ENCODE measurements around the gene USH1C.

Gene USH1C

DNA sequence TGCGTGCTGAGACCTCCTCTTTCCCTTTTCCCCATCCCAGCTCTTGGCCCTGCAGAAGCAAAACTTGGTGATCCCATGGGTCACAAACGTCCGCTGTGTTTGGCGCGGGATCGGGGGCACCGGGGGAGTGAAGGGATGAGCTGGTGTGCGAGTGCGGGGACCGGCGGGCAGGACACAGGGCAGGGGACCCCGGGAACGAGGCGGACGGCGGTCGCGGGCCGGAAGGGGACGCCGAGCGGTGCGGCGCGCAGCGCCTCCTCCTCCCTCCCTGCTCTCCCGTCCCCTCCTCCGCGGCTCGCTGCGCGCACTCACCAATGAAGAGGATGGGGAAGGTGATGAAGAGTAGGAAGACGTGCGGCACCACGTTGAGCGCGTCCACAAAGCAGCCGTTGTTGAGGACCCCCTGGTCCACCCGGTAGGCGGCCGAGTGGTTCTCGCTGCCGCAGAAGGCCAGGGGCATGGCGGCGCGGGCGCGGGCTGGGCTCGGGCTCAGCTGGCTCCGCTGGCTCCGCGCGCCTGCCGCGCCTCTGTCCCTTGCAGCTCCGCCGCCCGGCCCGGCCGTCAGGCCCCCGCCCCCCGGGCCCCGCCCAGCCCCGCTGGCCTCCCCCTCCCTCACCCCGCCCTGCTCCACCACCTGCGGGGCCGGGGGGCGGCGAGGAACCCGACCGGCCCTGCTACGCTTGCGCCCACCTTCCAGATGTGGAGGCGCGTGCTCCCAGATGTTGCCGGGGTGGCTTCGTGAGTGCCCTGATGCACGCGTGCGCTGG lies 67.7 kb downstream of the USH1C start, which contains the start of gene ABCC8:
ABCC8 (minus strand) TSS at position 529 of the 767 bp plus-strand sequence; CDS start at position 460, 69 bp downstream.
- Histone ChIP-seq H3K36me3 (ENCODE audit: control insufficient read depth in 2 of 2, insufficient read depth in 1 of 2, low read length in 2 of 2) (no peaks in the 10 kb centered on the region), H3K4me3 (ENCODE audit: low read depth, low read length) (peak within 1 kb of the TSS; percentile 64)
- POLR2A ChIA-PET: no interaction called here
- 0 out of 2 replicates have a peak, but pooled peaks have one; percentile 42 for TF ChIP-seq ZBTB8A (tag by site-specific recombination; IDR thresholded peaks at IDR 0.05)
- TF ChIP-seq, protein P1, sequence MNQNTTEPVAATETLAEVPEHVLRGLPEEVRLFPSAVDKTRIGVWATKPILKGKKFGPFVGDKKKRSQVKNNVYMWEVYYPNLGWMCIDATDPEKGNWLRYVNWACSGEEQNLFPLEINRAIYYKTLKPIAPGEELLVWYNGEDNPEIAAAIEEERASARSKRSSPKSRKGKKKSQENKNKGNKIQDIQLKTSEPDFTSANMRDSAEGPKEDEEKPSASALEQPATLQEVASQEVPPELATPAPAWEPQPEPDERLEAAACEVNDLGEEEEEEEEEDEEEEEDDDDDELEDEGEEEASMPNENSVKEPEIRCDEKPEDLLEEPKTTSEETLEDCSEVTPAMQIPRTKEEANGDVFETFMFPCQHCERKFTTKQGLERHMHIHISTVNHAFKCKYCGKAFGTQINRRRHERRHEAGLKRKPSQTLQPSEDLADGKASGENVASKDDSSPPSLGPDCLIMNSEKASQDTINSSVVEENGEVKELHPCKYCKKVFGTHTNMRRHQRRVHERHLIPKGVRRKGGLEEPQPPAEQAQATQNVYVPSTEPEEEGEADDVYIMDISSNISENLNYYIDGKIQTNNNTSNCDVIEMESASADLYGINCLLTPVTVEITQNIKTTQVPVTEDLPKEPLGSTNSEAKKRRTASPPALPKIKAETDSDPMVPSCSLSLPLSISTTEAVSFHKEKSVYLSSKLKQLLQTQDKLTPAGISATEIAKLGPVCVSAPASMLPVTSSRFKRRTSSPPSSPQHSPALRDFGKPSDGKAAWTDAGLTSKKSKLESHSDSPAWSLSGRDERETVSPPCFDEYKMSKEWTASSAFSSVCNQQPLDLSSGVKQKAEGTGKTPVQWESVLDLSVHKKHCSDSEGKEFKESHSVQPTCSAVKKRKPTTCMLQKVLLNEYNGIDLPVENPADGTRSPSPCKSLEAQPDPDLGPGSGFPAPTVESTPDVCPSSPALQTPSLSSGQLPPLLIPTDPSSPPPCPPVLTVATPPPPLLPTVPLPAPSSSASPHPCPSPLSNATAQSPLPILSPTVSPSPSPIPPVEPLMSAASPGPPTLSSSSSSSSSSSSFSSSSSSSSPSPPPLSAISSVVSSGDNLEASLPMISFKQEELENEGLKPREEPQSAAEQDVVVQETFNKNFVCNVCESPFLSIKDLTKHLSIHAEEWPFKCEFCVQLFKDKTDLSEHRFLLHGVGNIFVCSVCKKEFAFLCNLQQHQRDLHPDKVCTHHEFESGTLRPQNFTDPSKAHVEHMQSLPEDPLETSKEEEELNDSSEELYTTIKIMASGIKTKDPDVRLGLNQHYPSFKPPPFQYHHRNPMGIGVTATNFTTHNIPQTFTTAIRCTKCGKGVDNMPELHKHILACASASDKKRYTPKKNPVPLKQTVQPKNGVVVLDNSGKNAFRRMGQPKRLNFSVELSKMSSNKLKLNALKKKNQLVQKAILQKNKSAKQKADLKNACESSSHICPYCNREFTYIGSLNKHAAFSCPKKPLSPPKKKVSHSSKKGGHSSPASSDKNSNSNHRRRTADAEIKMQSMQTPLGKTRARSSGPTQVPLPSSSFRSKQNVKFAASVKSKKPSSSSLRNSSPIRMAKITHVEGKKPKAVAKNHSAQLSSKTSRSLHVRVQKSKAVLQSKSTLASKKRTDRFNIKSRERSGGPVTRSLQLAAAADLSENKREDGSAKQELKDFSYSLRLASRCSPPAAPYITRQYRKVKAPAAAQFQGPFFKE (tag by site-specific recombination; IDR thresholded peaks at IDR 0.05; ENCODE audit: borderline replicate concordance): no peak
- TF ChIP-seq ZSCAN18 (tag by site-specific recombination; IDR thresholded peaks at IDR 0.05): no peak
- TF ChIP-seq ZNF140 (tag by site-specific recombination; IDR thresholded peaks at IDR 0.05): no peak
- no peak for TF ChIP-seq ZNF623 (tag by site-specific recombination; IDR thresholded peaks at IDR 0.05)
- no peak for TF ChIP-seq ZNF223 (tag by site-specific recombination; IDR thresholded peaks at IDR 0.05)
- no peak for TF ChIP-seq EGR2 (tag by site-specific recombination; IDR thresholded peaks at IDR 0.05; ENCODE audit: low read depth)
- TF ChIP-seq ZNF555 (tag by site-specific recombination; conservative IDR thresholded peaks at IDR 0.05): no peak
- peak; percentile 87 for TF ChIP-seq ZBTB11 (tag by site-specific recombination; conservative IDR thresholded peaks at IDR 0.05; ENCODE audit: low read depth)
- no peak for TF ChIP-seq ZBTB44 (tag by site-specific recombination; IDR thresholded peaks at IDR 0.05)
- TF ChIP-seq MEIS1 (CRISPR knock-in tag; IDR thresholded peaks at IDR 0.05; ENCODE audit: borderline replicate concordance): no peak
- TF ChIP-seq ZNF24 (tag by site-specific recombination; IDR thresholded peaks at IDR 0.05): no peak
- no peak for TF ChIP-seq ZNF521 (tag by site-specific recombination; IDR thresholded peaks at IDR 0.05)
- TF ChIP-seq, protein P2, sequence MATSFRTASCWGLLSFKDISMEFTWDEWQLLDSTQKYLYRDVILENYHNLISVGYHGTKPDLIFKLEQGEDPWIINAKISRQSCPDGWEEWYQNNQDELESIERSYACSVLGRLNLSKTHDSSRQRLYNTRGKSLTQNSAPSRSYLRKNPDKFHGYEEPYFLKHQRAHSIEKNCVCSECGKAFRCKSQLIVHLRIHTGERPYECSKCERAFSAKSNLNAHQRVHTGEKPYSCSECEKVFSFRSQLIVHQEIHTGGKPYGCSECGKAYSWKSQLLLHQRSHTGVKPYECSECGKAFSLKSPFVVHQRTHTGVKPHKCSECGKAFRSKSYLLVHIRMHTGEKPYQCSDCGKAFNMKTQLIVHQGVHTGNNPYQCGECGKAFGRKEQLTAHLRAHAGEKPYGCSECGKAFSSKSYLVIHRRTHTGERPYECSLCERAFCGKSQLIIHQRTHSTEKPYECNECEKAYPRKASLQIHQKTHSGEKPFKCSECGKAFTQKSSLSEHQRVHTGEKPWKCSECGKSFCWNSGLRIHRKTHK (tag by site-specific recombination; IDR thresholded peaks at IDR 0.05): no peak
- TF ChIP-seq, protein P3, sequence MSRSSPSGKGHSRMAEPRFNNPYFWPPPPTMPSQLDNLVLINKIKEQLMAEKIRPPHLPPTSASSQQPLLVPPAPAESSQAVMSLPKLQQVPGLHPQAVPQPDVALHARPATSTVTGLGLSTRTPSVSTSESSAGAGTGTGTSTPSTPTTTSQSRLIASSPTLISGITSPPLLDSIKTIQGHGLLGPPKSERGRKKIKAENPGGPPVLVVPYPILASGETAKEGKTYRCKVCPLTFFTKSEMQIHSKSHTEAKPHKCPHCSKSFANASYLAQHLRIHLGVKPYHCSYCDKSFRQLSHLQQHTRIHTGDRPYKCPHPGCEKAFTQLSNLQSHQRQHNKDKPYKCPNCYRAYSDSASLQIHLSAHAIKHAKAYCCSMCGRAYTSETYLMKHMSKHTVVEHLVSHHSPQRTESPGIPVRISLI (tag by site-specific recombination; IDR thresholded peaks at IDR 0.05): no peak
- TF ChIP-seq KLF16 (tag by site-specific recombination; IDR thresholded peaks at IDR 0.05): no peak
- TF ChIP-seq ZXDB (tag by site-specific recombination; IDR thresholded peaks at IDR 0.05): no peak
- TF ChIP-seq GLIS1 (tag by site-specific recombination; IDR thresholded peaks at IDR 0.05): no peak
- TF ChIP-seq ZBTB48 (tag by site-specific recombination; IDR thresholded peaks at IDR 0.05): peak; percentile 54
- TF ChIP-seq ZNF558 (tag by site-specific recombination; IDR thresholded peaks at IDR 0.05): no peak
- no peak for TF ChIP-seq ZIC2 (tag by site-specific recombination; IDR thresholded peaks at IDR 0.05)
- no peak for TF ChIP-seq ZNF350 (tag by site-specific recombination; IDR thresholded peaks at IDR 0.05)

More for the DNA sequence above, 67.7 kb downstream of the USH1C start, which contains the start of gene ABCC8:
- Histone ChIP-seq H3K9me3 (ENCODE audit: control insufficient read depth, insufficient read depth, low read depth, low read length) (no peaks in the 10 kb centered on the region), H3K4me1 (ENCODE audit: control insufficient read depth, insufficient read depth, low read length) (no peaks in the 10 kb centered on the region; the same call in 1 of the 2 replicates), H3K27ac (ENCODE audit: extremely low read depth, low read depth, low read length) (no peak within 1 kb of the TSS)
- CTCF ChIA-PET: interaction anchor here (0.7 to 2.6 kb wide), 6 partner anchors 9 to 92 kb away, joined by 3 to 10 read pairs (median 5); partner anchors contain the start of gene KCNJ11
